ENCODE results near the gene IKBKE.

DNA sequence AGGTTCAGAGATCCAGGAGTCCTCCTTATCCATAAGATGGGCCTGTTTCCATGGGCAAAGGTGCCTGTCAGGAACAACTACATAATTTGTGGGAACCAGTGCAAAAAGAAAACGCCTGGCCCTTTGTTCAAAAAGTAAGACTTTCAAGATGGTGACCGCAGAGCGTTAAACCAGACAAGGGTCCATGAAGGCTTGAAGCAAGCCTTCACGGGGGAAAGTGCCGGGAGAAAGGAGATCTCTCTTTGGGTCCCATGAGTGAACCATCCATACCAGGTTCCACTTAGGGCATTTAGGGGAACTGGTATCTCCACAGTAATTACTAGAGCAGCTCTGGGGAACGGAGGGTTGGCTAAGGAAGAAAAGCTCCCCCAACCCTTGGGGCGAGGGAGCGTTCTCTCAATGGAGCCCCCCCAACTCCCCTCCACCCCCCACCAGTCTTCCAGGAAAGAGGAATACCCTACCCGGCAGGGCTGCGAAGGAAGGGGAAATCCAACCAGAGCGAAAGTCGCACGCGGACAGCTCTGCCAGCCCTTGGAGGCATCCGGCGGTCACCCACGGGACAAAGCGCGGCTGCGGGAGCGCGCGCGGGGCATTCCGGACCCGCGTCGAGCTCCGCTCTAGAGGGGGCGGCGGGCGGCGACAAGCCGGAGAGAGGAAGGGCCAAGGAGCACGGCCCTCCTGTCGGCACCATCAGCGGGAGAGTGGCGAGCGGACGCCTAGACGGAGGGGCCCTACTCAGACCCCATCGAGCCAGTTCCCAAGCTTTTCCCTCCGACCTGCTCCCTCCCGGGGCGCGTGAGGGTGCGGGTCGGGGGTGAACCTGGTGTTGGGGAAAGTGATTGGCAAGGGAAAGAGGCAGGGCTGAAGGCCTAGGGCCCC lies 36.4 kb downstream of the IKBKE start:
- TF ChIP-seq, protein P1, sequence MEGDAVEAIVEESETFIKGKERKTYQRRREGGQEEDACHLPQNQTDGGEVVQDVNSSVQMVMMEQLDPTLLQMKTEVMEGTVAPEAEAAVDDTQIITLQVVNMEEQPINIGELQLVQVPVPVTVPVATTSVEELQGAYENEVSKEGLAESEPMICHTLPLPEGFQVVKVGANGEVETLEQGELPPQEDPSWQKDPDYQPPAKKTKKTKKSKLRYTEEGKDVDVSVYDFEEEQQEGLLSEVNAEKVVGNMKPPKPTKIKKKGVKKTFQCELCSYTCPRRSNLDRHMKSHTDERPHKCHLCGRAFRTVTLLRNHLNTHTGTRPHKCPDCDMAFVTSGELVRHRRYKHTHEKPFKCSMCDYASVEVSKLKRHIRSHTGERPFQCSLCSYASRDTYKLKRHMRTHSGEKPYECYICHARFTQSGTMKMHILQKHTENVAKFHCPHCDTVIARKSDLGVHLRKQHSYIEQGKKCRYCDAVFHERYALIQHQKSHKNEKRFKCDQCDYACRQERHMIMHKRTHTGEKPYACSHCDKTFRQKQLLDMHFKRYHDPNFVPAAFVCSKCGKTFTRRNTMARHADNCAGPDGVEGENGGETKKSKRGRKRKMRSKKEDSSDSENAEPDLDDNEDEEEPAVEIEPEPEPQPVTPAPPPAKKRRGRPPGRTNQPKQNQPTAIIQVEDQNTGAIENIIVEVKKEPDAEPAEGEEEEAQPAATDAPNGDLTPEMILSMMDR (IDR thresholded peaks at IDR 0.05): no peak
- no peak for TF ChIP-seq POLR2AphosphoS5 (IDR thresholded peaks at IDR 0.05)
